GM12891 (cell line): Measurements from ENCODE around the gene CDH13.

ENCODE experiments used
- POLR2A ChIP-seq: IDR thresholded peaks from 2 replicates; pipeline ENCODE4 v1.6.1; 2011; ENCODE audit warnings: low read depth, low read length, control low read depth
- SPI1 ChIP-seq: IDR thresholded peaks from 2 replicates; pipeline ENCODE4 v1.6.1; 2011; ENCODE audit warnings: low read depth, low read length, control low read depth

- no peak for TF ChIP-seq POLR2A
- TF ChIP-seq SPI1 = no peak
Measured at GRCh38 chr16:83338941-83339340, 712.2 kb downstream of the CDH13 start.
